ENCODE measurements around the gene JAZF1.

The JAZF1 gene

DNA sequence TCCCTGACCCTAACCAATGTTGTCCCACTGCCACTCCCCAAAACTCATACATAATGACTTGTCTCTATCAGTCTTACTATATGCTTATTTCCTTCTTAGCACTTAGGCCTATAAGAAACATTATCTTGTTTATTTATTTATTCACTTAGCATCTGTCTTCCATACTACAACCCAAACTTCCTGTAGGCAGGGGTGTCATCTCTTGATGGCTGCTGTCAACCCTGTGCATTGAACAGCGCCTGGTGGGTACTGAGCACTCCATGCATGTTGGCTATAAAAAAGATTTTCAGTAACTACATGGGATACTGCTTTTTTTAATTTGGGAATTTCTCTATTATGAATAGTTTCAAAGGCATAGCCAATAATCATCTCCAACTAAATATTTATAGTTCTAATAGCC is 46.7 kb downstream of the JAZF1 start:
- DNase-seq = no peak

DNA sequence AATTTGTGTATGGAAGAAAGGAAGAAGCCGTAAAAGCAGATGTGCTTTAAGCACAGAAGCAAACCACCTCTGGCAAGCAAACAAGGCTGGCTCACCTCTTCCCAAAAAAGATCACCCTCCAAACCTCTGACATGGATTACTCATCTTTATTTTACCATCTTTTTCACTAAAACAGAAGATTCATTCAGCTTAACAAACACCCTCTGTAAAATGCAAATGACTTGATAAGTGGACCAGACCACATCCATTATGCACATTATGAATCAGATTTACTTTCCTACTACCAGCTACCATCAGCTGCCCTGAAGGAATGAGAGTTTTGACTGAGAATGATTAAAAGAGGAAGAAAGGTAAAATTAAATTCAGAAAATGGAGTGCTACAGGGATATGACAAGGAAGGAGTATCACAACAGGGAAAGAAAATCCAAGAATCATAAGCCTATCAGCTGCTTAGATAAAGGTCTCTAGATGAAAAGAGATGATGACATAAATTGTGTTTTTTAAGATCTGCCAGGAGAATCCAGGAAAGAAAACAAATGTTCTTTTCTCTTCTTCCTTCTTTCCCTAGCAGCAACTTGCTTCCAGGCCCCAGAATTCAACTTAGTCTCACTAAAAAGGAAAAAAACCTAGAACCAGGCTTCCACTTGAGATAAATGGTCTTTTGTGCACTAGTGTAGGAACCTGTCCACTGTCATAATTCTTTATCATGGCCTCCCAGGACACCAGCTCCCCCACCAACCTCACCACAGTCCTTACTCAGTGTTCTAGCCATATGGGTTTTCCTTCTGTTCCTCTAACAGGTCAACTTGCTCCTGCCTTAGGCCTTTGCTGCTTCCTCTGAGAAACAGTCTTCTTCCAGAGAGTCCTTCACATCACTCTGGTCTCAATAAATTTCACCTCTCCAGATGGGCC is 47.4 kb downstream of the JAZF1 start:
- no peak for DNase-seq

DNA sequence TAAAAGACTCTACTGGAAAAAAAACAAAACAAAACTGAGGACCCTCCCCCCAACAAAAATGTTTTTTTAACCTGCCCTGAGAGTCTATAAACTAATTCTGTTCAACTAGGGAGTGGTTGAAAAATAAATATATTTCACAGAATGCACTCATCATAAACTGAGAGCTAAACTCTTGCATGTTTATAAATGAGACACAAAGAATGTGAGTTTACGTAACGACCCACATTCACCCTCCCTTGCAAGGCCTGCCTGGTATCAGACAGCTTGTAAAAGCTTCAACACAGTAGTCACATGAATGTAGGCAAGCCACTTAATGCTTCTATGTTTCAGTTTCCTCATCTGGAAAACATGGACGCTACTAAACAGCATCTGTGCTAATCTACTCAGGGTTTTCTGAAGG is 50.3 kb downstream of the JAZF1 start:
- DNase-seq = no peak

DNA sequence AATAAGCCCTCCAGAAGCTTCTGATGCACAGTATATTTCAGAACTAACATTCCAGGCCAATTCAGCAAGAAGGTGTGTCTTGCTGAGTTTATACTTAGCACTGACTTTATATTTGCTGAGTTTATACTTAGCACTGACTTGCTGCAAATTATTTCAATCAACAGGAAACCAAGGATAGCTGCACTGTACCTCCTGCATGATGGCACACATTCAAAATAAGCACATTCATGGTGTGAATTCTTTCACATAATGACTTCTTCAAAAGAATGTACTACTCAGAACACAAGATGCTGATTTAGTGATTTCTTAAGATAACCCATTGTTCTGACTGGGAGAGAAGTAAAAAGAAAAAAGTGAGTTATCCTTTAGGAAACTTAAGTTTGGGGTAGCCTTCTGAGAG is 52.0 kb downstream of the JAZF1 start:
- no peak for DNase-seq

DNA sequence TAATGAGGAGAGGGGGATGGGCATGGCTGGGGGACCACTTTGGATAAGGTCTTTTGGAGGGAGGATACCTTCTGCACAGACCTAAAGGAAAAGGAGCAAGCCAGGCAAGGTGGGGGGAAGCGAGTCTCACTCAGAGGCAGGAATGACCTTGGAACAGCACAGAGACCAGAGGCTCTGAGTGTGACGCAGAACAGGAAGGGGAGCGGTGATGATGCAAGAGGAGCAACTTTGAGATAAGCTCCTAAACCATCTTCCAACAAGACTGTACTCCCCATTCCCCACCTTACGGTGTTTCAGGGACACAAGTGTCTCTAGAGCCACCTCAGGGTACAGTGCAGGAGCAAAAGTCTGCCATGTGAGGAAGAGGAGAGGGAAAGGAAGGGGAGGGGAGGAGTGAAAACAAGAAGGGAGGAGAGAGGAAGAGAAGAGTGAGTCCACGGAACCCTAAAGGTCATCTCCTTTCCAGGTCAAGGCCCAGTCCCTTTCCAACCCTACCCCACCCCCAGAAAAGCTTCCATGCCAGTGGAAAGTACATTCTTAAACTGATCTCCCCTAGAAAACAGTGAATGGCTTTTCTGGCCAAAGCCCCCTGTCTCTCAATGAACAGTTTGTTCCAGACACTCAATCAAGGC is 54.1 kb downstream of the JAZF1 start:
- no peak for DNase-seq

DNA sequence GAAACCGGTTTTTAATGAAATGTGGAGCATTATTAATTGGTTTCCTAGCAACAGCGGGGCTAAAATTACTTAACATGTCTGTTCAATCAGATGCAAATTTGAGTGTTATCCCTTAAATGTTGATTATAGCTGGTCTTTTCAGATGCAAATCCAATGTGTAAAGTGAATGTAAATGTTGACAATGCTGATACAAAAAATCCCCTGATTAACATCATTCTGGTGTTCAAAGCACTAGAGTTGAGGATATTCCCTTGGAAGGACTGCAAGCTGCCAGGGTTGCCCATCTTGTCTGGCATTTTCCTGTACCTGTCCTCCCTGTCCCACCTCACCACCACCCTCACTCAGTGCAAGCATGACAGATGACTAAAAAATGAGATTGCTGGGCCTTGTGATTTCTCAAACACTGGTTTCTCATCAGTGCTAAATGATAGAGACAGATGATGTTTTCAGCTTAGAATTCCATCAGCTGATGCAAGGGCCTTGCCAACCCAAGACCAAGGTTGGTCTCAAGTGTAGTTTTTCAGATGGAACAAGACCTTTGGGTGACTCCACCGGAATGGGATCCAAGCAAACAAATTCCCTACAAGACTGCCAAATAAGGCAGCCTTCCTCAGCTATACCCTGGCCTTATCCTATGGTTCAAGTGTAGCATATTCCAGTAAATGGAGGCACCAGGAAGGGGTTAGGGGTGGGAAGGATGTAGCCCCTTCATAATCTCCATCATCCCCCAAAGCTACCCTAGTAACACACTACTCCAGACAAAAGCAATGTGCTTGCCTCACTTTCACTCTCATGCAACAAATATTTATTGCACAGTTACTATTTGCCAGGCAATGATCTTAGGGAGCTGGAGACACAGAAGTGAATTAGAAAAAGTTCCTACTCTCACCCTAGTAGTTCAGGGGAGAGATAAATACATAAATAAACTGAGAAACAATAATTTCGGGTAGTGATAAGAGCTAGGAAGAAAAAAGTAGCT is 54.9 kb downstream of the JAZF1 start:
- no peak for DNase-seq

DNA sequence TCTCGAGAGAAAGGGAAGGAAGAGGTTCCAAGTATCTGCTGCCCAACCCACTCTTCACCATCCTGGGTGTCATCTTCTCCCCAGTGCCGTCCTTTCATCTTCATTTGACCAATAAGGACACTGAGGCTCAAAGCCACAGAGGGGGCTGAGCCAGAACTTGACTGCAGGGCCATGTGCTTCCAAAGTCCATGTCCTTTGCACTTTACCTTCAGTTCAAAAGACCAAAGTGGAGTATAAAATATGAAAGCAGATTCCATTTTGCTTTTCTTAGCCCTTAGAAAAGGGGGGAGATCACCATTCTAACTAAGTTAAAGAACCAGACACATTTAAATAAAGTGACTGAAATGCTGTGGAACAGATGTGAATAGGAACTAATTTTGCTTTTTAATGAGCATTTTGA is 56.2 kb downstream of the JAZF1 start:
- DNase-seq = no peak

DNA sequence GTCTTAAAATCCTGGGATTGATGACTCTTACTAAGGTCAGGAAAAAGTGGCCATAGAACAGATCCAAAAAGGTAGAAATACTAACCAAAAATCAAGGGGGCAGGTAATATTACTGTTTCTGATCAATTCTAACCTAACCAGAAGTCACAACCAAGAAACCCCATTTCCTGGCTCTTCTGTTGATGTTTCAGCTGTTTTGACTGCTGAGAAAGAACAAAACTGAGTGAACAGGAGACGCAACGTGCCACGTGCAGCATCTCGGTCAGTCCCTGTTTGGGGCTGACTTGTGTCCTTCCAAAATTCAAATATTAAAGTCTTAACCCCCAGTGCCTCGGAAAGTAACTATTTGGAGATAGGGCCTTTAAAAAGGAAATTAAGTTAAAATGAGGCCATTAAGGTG is 56.8 kb downstream of the JAZF1 start:
- DNase-seq = no peak

DNA sequence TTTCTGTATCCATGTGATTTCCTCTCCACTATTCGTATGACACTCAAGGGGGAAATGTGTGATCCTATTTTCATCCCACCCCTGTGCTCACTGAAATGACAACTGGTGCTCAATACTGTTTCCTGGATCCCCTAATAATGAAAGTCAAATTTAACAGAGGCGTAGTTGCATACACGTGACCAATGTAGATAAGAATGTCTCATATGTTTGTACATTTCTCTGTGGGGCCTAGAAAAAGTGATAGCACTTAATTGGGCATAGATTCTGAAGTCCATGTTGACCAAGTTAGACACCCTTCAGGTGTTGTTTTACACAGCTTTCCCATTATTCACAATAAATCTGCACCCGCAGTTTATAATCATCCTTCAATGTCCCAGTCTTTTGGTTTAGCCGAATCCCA is 59.1 kb downstream of the JAZF1 start:
- no peak for DNase-seq

DNA sequence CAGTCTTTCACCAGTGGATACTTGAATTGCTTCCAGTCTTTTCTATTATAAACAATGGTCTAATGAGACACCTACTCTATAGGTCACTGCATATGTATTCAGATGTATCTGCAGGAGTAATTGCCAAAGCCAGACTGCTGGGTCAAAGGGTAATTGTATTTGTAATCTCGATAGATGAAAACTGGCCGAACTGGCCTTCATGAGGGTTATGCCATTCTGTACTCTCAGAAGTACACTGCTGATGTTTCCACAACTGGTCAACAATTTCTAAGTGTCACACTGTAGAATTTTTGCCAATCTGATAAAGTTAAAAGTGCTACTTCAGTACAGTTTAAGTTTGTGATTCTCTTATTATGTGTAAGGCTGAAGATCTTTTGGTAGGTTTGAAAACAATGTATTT is 64.6 kb downstream of the JAZF1 start:
- DNase-seq = no peak

DNA sequence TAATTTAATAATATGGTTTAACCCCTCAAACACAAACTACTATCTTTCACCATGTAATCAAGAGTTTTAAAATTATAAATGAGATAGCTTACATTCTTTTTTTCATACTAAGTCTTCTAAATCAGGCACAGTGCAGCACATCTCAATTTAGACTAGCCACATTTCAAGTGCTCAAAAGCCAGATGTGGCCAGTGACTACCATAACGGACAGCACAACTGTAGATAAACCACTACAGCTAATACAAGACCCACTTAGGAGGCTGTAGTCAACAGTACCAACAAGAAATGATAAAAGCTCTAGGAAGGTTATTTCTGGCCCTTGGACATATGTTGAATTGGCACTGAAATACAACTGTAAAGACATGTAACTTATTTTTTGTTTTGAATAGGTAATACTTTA is 65.3 kb downstream of the JAZF1 start:
- no peak for DNase-seq

DNA sequence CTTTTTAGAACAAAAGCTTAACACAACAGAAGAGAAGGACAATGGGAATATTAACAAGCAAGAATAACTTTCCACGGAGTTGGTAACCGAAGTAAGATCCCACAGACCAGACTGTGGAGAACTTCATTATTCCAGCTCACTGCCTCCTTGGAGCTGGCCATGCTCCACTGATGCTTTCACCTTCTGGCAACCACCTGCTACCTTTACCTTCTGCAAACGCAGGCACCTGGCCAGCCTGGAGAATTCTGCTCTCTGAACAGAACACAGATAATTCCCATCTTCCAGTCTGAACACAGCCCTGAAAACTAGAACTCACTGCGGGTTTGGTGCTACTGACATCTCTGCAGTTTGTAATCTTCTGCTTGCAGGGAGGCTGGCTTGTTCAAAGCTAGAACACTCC is 66.5 kb downstream of the JAZF1 start:
- DNase-seq = no peak

DNA sequence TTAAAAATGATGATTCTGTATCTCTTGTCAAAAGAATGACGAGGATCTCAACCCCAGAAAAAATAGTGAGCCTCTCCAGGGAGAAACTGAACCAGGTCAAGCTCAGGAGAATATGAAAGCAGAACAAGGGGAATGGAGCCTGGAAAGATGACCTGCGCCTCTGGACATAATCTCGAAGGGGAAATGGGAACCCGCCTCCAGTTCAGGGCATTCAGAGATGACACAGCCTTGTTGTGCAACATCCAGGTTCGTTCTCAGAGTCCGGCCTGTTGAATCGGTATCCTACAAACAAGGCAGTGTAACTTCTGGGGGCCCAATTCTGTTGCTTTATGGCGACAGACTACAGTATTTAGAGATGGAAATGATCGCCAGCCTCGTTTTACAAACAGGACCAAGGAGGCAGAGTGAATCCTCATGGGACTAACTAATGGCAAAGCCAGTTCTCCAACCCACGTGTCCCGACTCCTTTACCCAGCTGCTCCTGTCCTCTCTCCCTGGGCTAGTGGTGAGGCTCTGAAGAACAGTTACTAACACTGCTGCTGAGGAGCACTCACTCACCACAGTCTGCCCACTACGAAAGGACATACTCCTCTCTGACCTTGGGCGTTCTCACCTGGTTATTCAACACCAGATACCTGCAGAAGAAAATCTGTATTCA is 67.6 kb downstream of the JAZF1 start:
- no peak for DNase-seq

DNA sequence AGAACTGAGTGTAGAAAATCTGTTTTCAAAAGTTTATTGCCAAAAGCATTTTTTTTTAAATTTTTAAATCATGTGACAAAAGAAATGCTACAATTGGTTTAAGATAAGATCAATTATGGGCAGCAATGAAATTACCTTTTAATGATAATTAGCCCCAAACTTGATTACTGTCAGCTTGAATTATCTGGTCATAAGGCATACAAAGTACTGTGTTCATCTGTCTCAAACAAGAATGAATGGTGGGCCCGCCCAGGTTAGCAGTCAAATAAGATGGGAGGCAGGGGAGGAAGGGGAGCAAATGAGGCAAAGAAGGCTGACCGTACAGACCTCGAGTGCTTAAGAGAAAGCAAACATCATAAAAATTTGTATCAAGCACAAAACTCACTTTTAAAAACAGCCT is 68.1 kb downstream of the JAZF1 start:
- no peak for DNase-seq

DNA sequence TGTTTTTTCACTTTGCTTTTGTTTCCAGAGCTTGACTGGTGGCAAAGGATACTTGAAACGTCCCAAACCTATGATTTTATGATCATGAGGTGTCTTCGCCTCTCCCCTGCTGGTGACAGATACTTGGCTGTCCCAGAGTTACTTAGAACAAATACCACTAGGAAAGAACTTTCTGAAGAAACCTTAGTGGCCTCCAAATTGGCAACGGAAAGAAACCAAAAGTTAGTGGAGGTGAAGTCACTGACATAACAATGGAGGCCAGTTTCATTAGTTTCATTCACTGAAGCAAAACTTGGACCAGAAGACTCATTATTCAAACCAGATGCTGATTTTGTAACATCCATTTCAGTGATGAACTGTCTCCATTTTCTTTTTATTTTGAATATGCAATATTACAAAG is 68.6 kb downstream of the JAZF1 start:
- no peak for DNase-seq

DNA sequence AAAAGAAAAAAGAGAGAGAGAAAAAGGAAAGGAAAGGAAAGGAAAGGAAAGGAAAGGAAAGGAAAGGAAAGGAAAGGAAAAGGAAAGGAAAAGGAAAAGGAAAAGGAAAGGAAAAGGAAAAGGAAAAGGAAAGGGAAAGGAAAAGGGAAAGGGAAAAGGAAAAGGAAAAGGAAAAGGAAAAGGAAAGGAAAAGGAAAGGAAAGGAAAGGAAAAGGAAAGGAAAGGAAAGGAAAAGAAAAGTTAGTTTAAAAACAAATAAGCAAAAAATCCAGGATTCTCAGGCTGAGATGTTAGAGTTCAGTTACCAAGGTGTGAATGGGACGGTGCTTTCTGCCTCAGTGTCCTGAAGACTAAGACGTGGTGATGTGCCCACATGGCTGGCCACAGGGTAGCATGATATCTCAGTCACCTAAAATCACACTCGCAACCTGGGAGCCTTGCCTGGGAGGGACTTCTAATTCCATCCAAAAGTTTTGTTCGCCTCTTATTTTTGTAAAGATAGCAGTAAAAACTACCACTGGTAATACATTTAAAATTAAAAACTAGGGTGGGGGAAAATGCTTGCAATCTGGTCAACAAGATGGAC is 70.1 kb downstream of the JAZF1 start:
- DNase-seq = no peak

DNA sequence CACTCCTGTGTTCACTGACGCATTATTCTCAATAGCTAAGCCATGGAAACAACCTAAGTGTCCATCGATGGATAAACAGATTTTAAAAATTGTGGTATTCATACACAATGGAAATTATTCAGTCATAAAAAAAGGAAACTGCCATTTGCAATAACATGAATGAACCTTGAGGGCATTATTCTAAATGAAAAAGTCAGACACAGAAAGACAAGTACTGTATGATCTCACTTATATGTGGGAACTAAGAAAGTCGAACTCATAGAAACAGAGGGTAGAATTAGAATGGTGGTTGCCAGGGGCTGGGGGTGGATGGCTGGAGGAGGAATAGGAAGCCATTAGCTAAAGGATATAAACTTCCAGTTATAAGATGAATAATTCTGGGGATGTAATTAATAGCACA is 71.8 kb downstream of the JAZF1 start:
- no peak for DNase-seq

DNA sequence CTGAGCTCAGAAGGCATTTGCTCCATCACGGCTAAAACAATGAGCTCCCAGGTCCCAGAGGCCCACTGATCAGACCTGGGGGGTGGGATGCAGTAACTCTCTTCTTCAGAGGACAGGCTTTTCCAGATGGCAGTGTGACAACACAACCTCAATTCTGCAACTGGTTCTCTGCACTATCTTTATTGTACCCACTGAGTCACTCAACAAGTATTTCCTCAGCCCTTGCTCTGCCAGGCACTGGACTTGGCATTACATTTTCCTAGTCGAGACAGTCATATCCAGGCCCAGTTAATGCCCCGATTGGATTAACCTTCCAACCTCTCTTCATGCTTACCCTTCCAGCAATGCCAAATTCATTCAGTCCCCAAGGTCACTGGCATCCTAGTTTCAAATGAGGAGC is 72.6 kb downstream of the JAZF1 start:
- DNase-seq = no peak

DNA sequence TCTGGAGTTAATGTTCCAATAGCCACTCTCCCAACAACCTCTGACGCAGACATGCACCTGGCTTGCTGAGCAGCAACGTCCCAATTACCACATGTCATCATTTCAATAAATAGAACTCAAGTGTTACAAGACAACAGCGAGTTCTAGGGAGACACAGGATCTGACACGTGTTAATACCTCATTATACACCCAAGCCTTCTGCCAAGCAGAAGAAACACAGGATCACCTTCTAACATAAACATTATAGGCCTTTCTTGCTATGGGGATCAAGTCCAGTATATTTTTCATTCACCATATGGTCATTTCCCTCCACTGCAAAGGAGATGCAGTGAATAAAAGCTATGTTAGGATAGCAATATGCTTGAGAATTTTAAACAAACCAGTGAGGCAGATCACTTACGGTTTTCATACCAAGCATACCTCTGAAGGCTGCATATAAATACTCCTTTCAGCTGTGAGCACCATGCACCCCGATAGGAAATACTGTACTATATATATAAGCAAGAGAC is 74.2 kb downstream of the JAZF1 start:
- peak; percentile 41 for DNase-seq

DNA sequence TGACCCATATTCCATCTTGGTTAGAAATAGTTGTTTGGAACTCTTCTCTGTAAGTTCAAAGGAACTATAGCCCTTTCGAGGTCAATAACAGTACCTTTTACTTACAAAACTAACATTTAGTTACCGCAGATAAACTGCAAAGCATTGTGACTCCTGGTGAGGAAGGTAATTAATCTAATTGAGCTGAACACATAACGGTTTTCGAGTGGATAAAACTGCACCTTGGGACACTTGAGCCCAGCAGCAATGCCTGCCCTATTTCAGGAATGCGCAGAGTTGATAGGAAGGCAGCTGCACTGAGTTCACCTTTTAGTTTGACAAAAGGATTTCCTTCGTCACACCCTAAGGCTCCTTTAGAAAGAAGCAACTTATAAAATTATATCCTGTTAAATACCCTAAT is 75.4 kb downstream of the JAZF1 start:
- DNase-seq = no peak

DNA sequence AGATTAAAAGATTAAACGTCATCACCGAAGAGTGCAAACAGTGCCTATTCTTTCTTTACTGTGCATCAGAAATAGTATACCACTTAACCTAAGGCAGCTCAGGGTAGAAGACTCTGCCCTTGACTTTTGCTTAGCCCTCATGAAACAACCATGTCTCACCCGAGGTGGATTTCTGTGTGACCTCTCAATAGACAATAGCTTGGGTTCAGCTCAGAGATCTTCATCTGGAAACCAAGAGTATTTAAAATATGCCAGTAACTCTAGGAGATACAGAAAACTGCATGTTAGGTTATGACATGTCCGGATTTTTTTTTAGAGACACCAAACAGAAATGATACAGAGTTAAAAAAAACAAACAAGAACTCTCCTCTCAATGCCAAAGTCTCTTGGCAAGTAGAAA is 75.8 kb downstream of the JAZF1 start:
- no peak for DNase-seq

DNA sequence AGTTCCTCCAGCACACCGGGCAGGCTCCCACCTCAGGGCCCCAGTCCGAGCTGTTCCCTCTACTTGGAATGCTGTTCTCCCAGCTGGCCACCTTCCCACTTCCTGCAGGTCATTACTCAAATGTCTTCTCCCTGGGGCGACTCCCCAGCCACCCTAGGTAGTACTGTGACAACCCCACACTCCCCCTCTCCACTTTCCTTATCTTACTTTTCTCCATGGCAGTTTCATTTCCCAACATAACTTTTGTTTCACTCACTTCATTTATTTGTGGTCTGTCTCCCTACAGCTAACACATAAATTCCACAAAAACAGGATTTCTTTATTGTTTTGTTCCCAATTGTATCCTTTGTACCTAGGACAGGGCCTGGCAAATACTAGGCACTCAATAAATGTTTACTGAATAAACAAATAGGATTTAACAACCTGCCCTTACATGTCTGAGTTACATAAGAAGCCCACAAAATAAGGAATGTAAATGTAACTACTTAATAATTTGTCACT is 76.5 kb downstream of the JAZF1 start:
- DNase-seq = no peak

Measured in NCI-H345 (cell line).